Ovary (tissue), 3 donors: ENCODE data around the gene CSHL1.
"Not testable (repeated sequence)": the region's sequence is repeated elsewhere in the genome, so short reads cannot be mapped to it uniquely, and the experiment has no call there.

Experiments
- EP300 ChIP-seq: sonication (generic); formaldehyde crosslinking; IDR thresholded peaks from one replicate; pipeline ENCODE4 v1.6.1; 2017; ENCODE audit warnings: antibody characterized with exemption
- POLR2A ChIP-seq: fragments of 450-650 bp; IDR thresholded peaks from one replicate; pipeline ENCODE4 v1.6.1; 2017; ENCODE audit warnings: antibody characterized with exemption, mild to moderate bottlenecking, moderate library complexity
- TF ChIP-seq, protein P1 (sequence below), 3 donors: fragments of 450-650 bp in 2 of 3; fragments of 200-600 bp in 1 of 3; IDR thresholded peaks; one replicate each; pipeline versions ENCODE4 v1.5.1 to v1.8.0; 2016 to 2022; ENCODE audit warnings: antibody characterized with exemption in 3 of 3, mild to moderate bottlenecking in 1 of 3
- donor health status: DM: no; HTN: no; CAD: no.

DNA sequence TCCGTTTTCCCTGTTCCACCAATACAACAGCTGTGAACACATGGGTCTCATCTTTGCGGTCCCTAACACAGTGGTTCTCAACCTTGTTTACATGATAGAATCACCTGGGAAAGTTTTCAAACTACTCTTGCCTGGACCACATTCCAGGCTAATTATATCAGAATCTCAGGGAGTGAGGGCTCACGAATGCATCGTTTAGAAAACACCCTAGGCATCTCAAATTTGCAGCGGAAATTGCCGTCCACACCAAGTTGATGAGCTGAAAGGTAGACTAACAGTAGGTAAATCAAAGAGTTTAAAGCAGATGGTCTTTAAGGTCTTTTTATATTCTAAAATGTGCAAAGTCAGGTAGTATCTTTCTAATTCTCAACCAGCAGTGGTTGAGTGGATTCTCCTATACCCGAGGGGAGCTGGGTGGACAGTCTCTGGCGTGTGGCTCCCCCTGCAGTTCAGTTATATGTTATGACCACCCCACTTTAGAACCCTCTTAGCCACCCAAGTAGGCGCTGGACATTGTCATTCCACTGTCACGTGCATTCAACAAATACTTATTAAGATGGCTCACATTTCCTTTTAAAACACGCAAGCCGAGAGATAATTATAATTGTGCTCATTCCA is 3.8 kb downstream of the CSHL1 start:
- TF ChIP-seq, protein P1, sequence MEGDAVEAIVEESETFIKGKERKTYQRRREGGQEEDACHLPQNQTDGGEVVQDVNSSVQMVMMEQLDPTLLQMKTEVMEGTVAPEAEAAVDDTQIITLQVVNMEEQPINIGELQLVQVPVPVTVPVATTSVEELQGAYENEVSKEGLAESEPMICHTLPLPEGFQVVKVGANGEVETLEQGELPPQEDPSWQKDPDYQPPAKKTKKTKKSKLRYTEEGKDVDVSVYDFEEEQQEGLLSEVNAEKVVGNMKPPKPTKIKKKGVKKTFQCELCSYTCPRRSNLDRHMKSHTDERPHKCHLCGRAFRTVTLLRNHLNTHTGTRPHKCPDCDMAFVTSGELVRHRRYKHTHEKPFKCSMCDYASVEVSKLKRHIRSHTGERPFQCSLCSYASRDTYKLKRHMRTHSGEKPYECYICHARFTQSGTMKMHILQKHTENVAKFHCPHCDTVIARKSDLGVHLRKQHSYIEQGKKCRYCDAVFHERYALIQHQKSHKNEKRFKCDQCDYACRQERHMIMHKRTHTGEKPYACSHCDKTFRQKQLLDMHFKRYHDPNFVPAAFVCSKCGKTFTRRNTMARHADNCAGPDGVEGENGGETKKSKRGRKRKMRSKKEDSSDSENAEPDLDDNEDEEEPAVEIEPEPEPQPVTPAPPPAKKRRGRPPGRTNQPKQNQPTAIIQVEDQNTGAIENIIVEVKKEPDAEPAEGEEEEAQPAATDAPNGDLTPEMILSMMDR (IDR thresholded peaks at IDR 0.05) = not testable (repeated sequence)
- TF ChIP-seq POLR2A, EP300: not testable (repeated sequence)
